ENCODE results near the gene C11orf21.

Gene C11orf21

DNA sequence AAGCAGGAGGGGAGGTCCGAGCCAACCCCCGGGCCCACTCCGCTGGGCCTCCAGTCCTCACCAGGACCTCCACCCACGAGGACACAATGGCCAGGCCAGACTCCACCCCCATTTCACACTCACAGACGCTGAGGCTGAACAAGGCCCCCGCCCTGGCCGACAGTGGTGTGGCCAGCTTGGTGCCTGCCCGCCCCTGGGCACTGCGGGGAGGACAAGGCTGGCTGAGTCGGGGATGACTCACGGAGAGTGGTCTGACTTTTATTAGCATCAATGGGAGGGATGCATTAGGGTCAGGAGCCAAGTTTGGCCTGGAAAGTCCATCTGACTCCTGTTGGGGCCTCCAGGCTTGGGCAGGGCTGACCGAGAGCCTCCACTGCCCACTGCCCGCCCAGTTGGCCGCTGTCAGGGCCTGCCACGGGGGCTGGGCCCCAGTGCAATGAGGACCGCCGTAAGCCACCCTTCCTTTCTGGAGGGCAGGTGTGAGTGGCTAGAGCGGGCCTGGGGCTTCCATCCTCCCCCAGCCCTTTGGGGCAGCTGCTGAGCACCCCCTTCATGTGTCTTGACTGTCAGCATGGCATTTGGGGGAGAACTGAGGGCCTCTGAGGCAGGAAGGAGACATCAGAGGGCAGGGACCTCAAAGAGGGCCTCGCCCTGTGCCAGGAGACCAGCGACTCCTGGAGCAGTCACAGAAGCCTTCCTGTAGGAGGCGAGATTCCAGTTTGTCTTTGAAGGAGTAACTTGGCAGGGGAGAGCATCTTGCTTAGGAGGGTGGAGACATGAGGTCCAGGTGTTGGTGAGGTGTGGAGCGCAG lies 10.7 kb upstream of the C11orf21 start:
- H3K4me3 ChIP-seq (ENCODE audit: low read depth, low read length) = no peak overlapping the region
- TF ChIP-seq, protein P1, sequence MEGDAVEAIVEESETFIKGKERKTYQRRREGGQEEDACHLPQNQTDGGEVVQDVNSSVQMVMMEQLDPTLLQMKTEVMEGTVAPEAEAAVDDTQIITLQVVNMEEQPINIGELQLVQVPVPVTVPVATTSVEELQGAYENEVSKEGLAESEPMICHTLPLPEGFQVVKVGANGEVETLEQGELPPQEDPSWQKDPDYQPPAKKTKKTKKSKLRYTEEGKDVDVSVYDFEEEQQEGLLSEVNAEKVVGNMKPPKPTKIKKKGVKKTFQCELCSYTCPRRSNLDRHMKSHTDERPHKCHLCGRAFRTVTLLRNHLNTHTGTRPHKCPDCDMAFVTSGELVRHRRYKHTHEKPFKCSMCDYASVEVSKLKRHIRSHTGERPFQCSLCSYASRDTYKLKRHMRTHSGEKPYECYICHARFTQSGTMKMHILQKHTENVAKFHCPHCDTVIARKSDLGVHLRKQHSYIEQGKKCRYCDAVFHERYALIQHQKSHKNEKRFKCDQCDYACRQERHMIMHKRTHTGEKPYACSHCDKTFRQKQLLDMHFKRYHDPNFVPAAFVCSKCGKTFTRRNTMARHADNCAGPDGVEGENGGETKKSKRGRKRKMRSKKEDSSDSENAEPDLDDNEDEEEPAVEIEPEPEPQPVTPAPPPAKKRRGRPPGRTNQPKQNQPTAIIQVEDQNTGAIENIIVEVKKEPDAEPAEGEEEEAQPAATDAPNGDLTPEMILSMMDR (IDR thresholded peaks at IDR 0.05; ENCODE audit: borderline replicate concordance, insufficient read depth, low read depth, low read length) = no peak

DNA sequence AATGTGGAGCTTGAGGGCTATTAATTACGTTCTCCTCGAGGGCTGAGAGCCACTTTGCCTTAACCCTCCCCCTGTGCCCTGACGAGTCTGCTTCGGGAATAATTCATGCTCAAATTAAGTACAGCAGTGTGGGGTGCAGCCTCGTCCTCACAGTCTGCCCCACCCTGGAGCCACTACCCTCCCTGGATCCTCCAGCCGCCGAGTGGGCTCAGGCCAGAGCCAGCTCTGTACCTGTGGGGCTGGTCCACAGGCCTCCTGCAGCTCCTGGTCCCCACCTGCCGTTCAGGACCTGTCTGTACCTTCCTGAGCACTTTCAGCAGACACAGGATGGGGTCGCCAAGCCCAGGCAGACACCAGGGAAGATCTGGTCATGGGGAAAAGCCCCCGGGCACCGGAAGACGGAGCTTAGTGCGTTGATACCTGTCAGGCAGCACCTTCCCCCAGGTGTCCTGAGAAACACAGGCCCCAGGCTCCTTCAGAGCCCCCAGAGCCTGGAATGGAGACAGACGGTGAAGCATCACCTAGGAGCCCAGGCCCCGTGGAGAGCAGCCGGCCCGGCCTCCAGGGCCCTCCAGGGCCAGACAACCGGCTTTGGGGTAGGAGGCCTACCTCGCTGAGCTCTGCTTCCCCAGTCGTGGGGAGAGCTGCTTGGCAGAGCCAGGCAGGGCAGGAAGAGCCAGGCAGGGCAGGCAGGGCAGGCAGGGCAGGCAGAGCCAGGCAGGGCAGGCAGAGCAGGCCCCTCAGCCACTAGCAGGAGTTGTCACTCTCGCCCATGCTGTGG lies 9.8 kb upstream of the C11orf21 start:
- H3K4me3 ChIP-seq (ENCODE audit: low read depth, low read length) = no peak overlapping the region
- TF ChIP-seq, protein P1 (IDR thresholded peaks at IDR 0.05; ENCODE audit: borderline replicate concordance, insufficient read depth, low read depth, low read length) = no peak

DNA sequence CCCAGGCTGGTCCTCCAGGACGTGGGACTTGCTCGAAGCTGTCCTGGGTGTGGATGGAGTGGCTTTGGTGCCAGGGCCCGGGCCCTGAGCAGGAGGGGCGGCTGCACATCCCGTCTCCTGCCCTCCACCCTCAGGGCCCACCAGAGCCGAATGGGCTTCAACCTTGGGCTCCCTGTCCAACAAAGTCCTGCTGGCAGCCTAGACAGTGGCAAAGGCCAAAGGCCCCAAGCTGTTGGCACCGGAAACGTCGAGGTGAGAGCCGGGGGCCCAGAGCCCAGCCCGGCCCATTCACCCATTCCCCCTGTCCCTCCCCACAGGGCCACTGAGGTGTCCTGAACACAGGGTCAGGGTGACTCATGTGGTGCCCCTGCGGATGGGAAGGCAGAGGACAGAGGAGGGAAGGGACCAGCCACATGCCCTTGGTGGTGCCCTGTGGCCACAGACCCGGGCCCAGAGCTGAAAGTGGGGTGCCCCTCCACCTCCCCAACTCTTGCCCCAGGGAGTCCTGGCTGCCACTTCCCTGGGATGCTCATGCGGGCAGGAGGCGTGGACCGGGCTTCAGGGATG lies 9.2 kb upstream of the C11orf21 start:
- TF ChIP-seq, protein P1 (IDR thresholded peaks at IDR 0.05; ENCODE audit: borderline replicate concordance, insufficient read depth, low read depth, low read length) = no peak
- no peak overlapping the region for H3K4me3 ChIP-seq (ENCODE audit: low read depth, low read length)

DNA sequence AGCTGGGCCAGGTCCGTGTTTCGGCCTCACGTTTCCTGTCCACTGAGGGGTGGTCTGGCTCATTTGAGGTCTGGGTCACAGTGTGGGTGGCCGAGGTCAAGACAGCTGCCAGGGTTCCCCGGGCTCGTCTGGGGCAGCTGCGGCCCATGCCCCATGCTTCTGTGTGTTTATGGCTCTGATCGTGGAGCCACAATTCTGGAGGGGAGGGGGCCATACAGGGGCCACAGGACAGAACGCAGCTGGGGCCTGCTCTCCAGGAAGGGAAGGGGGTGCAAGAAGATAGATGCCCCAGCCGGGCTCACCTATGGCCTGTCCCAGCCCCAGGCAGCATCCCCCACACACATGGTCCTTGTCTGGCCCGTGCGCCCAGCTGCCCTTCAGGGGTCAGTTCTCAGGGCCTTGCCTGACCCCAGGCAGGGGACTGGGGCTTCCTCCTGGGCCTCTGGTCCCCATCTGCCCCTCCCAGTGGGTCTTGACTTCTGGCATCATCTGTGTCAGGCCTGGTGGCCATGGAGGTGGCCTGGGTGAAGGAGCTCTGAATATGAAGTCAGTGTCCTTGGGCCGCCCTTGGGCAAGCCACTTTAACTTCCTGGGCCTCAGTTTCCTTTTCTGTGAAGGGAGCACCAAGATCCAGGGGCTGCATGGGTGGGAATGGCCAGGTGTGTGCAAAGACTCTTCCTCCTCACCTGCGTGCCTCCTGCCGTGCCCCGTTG lies 8.5 kb upstream of the C11orf21 start:
- H3K4me3 ChIP-seq (ENCODE audit: low read depth, low read length) = no peak overlapping the region
- TF ChIP-seq, protein P1 (IDR thresholded peaks at IDR 0.05; ENCODE audit: borderline replicate concordance, insufficient read depth, low read depth, low read length) = no peak

DNA sequence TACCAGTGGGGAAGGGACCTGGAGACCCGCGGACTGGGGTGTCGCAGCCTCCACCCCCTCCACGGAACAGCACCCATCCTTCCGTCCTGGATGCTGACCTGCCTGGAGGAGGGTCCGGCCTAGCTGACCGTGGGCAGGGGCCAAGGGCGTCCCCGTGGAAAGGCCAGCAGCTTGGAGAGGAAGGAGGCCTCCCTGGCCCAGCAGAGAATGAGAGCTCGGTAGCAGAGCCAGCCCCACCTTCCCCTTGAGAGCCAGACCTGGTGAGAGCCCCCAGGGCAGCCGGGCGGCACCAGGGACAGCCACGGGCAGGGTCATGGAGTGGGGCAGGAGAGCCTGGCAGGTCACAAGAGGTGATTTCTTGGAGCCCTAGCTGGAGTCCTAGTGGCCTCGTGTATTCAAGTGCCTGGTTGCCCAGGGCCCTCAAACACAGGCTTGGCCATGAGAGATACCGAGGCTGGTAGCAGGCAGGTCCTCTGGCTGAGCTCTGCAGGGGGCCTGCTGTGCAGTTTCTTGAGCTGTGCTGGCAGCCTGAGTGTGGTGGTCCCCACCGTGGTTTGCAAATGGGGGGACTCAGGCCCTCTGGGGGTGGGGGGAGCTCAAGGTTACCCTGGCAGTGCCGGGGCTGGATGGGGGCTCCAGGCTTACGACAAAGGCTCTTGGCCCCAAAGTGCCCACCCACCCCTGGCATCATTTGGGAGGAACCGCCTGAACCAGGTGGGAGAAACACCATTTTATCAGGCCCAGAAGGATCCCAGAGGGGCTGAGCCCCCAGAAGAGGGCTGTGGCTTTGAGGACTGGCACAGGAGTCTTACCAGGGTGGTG lies 7.7 kb upstream of the C11orf21 start:
- H3K4me3 ChIP-seq (ENCODE audit: low read depth, low read length) = no peak overlapping the region
- TF ChIP-seq, protein P1 (IDR thresholded peaks at IDR 0.05; ENCODE audit: borderline replicate concordance, insufficient read depth, low read depth, low read length) = no peak

DNA sequence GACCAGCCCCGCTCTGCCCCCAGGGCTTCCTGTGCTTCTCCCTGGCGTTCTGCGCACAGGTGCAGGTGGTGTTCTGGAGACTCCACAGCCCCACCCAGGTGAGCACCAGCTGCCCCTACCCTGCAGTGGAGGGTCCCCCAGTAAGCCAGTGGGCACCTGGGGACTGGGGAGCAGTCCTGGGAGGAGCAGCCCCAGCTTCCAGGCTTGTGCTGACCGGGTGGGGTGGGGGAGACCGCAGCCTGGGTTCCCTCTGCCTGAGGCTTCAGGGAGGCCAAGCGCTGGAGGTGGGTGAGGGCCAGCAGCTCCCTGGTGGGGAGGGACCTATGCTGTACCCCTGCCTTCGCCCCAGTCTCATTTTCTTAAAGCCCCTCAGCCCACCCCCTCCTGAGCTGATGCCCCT lies 7.0 kb upstream of the C11orf21 start:
- no peak overlapping the region for H3K4me3 ChIP-seq (ENCODE audit: low read depth, low read length)
- TF ChIP-seq, protein P1 (IDR thresholded peaks at IDR 0.05; ENCODE audit: borderline replicate concordance, insufficient read depth, low read depth, low read length) = no peak

Measured in GM12875 (cell line).